ENCODE data around the gene PSMD1. TPM values are rescaled to one million over a fixed set of nuclear protein-coding genes. Genes with fewer than 3 reads are reported as not detected.

PSMD1 gene
- total RNA-seq, 1 donor from 2014 or later = 132 TPM

GRCh38 chr2:231218366-231218765 lies 161.7 kb downstream of the PSMD1 start:
- no peaks in the 10 kb centered on the region for H3K27me3 ChIP-seq
- no peak for DNase-seq (ENCODE audit: low spot score)
- no peak overlapping the region for H3K27ac ChIP-seq
- Mint-ChIP-seq H3K4me1 (no peaks in the 10 kb centered on the region), H3K36me3 (peaks cover 34% of the 10 kb centered on the region), H3K9me3 (no peaks in the 10 kb centered on the region), H3K27ac (no peak overlapping the region), H3K4me3 (no peak overlapping the region), H3K27me3 (ENCODE audit: insufficient read depth, low read depth) (no peaks in the 10 kb centered on the region)
- no peak overlapping the region for H3K9ac ChIP-seq
- H2AFZ ChIP-seq (replicated peaks) = no peak overlapping the region
- H3K4me3 ChIP-seq = no peak overlapping the region
- H3K4me1 ChIP-seq = no peaks in the 10 kb centered on the region
- H4K20me1 ChIP-seq (ENCODE audit: low read depth) = no peaks in the 10 kb centered on the region
- no peak overlapping the region for H3K4me2 ChIP-seq
- H3K36me3 ChIP-seq = peaks cover 6% of the 10 kb centered on the region
- H3F3A ChIP-seq (ENCODE audit: low read depth) = no peaks in the 10 kb centered on the region
- H3K79me2 ChIP-seq (ENCODE audit: low read depth) = no peaks in the 10 kb centered on the region
- H3K9me3 ChIP-seq (ENCODE audit: low read depth) = no peaks in the 10 kb centered on the region
- no peak for TF ChIP-seq EZH2 (IDR thresholded peaks at IDR 0.05)
- TF ChIP-seq CTCF (IDR thresholded peaks at IDR 0.05) = no peak
- no peak for TF ChIP-seq EZH2phosphoT487 (IDR thresholded peaks at IDR 0.05)

- DNase-seq (ENCODE audit: low spot score) = no peak
- H3K36me3 ChIP-seq = peaks cover 6% of the 10 kb centered on the region
- H3K27ac ChIP-seq = no peak overlapping the region
- H3K4me1 Mint-ChIP-seq = no peaks in the 10 kb centered on the region
- H3K27me3 Mint-ChIP-seq (ENCODE audit: insufficient read depth, low read depth) = no peaks in the 10 kb centered on the region
- no peak overlapping the region for H3K9ac ChIP-seq
- no peak overlapping the region for H3K27ac Mint-ChIP-seq
- H2AFZ ChIP-seq (replicated peaks) = no peak overlapping the region
- peaks cover 30% of the 10 kb centered on the region for H3K36me3 Mint-ChIP-seq
- H3K4me3 ChIP-seq = no peak overlapping the region
- no peaks in the 10 kb centered on the region for H3K4me1 ChIP-seq
- no peak for TF ChIP-seq EZH2 (IDR thresholded peaks at IDR 0.05)
- TF ChIP-seq EZH2phosphoT487 (IDR thresholded peaks at IDR 0.05) = no peak
- no peak for TF ChIP-seq CTCF (IDR thresholded peaks at IDR 0.05)
- no peak overlapping the region for H3K4me3 Mint-ChIP-seq
- no peaks in the 10 kb centered on the region for H3K9me3 Mint-ChIP-seq
- no peaks in the 10 kb centered on the region for H3K27me3 ChIP-seq
- no peaks in the 10 kb centered on the region for H3F3A ChIP-seq (ENCODE audit: low read depth)
- H3K79me2 ChIP-seq (ENCODE audit: low read depth) = no peaks in the 10 kb centered on the region
- H3K4me2 ChIP-seq = no peak overlapping the region
- no peaks in the 10 kb centered on the region for H4K20me1 ChIP-seq (ENCODE audit: low read depth)
- H3K9me3 ChIP-seq (ENCODE audit: low read depth) = no peaks in the 10 kb centered on the region
Measured at GRCh38 chr2:231219289-231219688, 162.6 kb downstream of the PSMD1 start.

DNA sequence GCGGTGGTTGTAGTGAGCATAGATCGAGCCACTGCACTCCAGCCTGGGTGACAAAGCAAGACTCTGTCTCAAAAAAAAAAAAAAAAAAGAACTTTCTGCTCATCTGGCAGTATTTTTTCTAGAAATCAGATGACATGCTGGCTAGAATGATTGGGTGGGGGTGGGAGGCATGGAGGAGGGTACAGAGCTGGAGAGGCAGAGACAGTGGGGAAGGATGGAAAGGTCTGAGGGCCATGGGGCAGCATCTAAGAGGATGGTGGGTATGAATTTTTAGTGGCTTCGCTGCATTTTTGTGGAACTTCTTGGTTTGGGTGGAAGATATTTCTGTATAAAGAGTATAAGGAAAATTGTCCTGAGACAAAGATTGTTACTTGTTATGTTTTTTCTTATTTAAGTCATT lies 165.1 kb downstream of the PSMD1 start:
- no peak overlapping the region for H3K4me3 Mint-ChIP-seq
- Histone ChIP-seq H4K20me1 (ENCODE audit: low read depth) (no peaks in the 10 kb centered on the region), H3F3A (ENCODE audit: low read depth) (peaks cover 6% of the 10 kb centered on the region), H3K36me3 (peaks cover 6% of the 10 kb centered on the region), H3K4me2 (no peak overlapping the region), H3K27me3 (no peaks in the 10 kb centered on the region), H3K9me3 (ENCODE audit: low read depth) (no peaks in the 10 kb centered on the region), H3K9ac (no peak overlapping the region), H2AFZ (replicated peaks) (no peak overlapping the region), H3K4me1 (no peaks in the 10 kb centered on the region), H3K27ac (no peak overlapping the region), H3K79me2 (ENCODE audit: low read depth) (no peaks in the 10 kb centered on the region), H3K4me3 (no peak overlapping the region)
- H3K27me3 Mint-ChIP-seq (ENCODE audit: insufficient read depth, low read depth) = no peaks in the 10 kb centered on the region
- peaks cover 20% of the 10 kb centered on the region for H3K36me3 Mint-ChIP-seq
- no peak overlapping the region for H3K27ac Mint-ChIP-seq
- no peak for DNase-seq (ENCODE audit: low spot score)
- no peaks in the 10 kb centered on the region for H3K4me1 Mint-ChIP-seq
- no peaks in the 10 kb centered on the region for H3K9me3 Mint-ChIP-seq
- no peak for TF ChIP-seq EZH2 (IDR thresholded peaks at IDR 0.05)
- no peak for TF ChIP-seq EZH2phosphoT487 (IDR thresholded peaks at IDR 0.05)
- TF ChIP-seq CTCF (IDR thresholded peaks at IDR 0.05) = no peak

Small RNAs within 50 kb of the gene (small RNA-seq; reads per million reads assigned to genes)
- not detected for gene RNU1-93P

Other genes with a start within 250 kb of the PSMD1 start
- 84.6 and 146 TPM in 2 replicates for gene ITM2C, start 191.9 kb upstream of the PSMD1 start, total RNA-seq (ENCODE audit: low replicate concordance)
- not detected in 2 replicates for gene GPR55, start 131.6 kb upstream of the PSMD1 start, total RNA-seq (ENCODE audit: low replicate concordance)
- gene SPATA3, start 60.7 kb upstream of the PSMD1 start, total RNA-seq (ENCODE audit: low replicate concordance) = not detected in 2 replicates
- gene C2orf72, start 19.3 kb upstream of the PSMD1 start, total RNA-seq (ENCODE audit: low replicate concordance) = 2.4 TPM in 2 replicates
- not detected in 2 replicates for gene HTR2B, start 68.2 kb downstream of the PSMD1 start, total RNA-seq (ENCODE audit: low replicate concordance)
- gene ARMC9, start 141.8 kb downstream of the PSMD1 start, total RNA-seq (ENCODE audit: low replicate concordance) = 42.8 and 45.8 TPM in 2 replicates

All from neural progenitor cell (in vitro differentiated cells).